DND-41 (cell line): ENCODE measurements around the gene TGFBR2.

Experiments
- ATAC-seq: fragments of 200-7000 bp; cut with Tn5 transposase; 3 replicates; pipeline ENCODE4 v1.9.1; 2021; ENCODE audit warnings: low read depth; ENCODE audit not compliant: insufficient read depth
- DNase-seq: peaks from one replicate; pipeline ENCODE4 v3.0.0-alpha.2; 2020
- H2AFZ ChIP-seq: 2 replicates; pipeline ENCODE4 v1.6.0; 2012; ENCODE audit warnings: low read depth, low read length
- H3K27ac ChIP-seq: 2 replicates; pipeline ENCODE4 v1.5.1; 2012; ENCODE audit warnings: low read length, inconsistent platforms
- H3K27me3 ChIP-seq: fragments of 200-600 bp; sonication (generic); 2 replicates; pipeline ENCODE4 v1.6.0; 2012; ENCODE audit warnings: low read length, mild to moderate bottlenecking, inconsistent platforms; ENCODE audit not compliant: insufficient read depth, poor library complexity
- H3K36me3 ChIP-seq: 2 replicates; pipeline ENCODE4 v1.5.1; 2012; ENCODE audit warnings: low read length, inconsistent platforms; ENCODE audit not compliant: insufficient read depth
- H3K4me1 ChIP-seq: 2 replicates; pipeline ENCODE4 v1.5.1; 2012; ENCODE audit warnings: mild to moderate bottlenecking, low read length; ENCODE audit not compliant: insufficient read depth
- H3K4me2 ChIP-seq: 2 replicates; pipeline ENCODE4 v1.6.0; 2012; ENCODE audit warnings: mild to moderate bottlenecking, moderate library complexity, low read length, inconsistent platforms; ENCODE audit not compliant: insufficient read depth
- H3K4me3 ChIP-seq, 2 experiments: fragments of 200-600 bp in 1 of 2; shearing (Covaris generic) in 1 of 2; 2 replicates each; pipeline ENCODE4 v1.5.1; 2012 to 2016; ENCODE audit warnings: inconsistent platforms in 2 of 2, low read length in 2 of 2, mild to moderate bottlenecking in 2 of 2, low read depth in 1 of 2, moderate library complexity in 1 of 2
- H3K79me2 ChIP-seq: 2 replicates; pipeline ENCODE4 v1.6.0; 2012; ENCODE audit warnings: low read length, inconsistent platforms; ENCODE audit not compliant: insufficient read depth
- H3K9ac ChIP-seq: 2 replicates; pipeline ENCODE4 v1.6.0; 2012; ENCODE audit warnings: low read depth, mild to moderate bottlenecking, inconsistent platforms, low read length, moderate library complexity
- H3K9me3 ChIP-seq: 2 replicates; pipeline ENCODE4 v1.5.1; 2012; ENCODE audit warnings: low read length, moderate library complexity, mild to moderate bottlenecking, inconsistent platforms; ENCODE audit not compliant: insufficient read depth, severe bottlenecking
- H4K20me1 ChIP-seq: 2 replicates; pipeline ENCODE4 v1.6.0; 2012; ENCODE audit warnings: low read length; ENCODE audit not compliant: insufficient read depth
- EZH2 ChIP-seq: IDR thresholded peaks from 3 replicates; pipeline ENCODE4 v1.6.1; 2012; ENCODE audit warnings: borderline replicate concordance, low read depth, mild to moderate bottlenecking, moderate library complexity, low read length, inconsistent platforms; ENCODE audit not compliant: severe bottlenecking
- TF ChIP-seq, protein P1 (sequence below): IDR thresholded peaks from 2 replicates; pipeline ENCODE4 v1.5.1; 2012; ENCODE audit warnings: borderline replicate concordance, low read length, moderate library complexity, mild to moderate bottlenecking; ENCODE audit not compliant: poor library complexity, severe bottlenecking; ENCODE audit errors: extremely low read depth

TGFBR2 gene

GRCh38 chr3:30682434-30683155, 76.2 kb downstream of the TGFBR2 start:
- Histone ChIP-seq H3K4me2 (no peak overlapping the region), H3K4me3 (no peak overlapping the region), H3K9me3 (no peaks in the 10 kb centered on the region), H3K36me3 (peaks cover 65% of the 10 kb centered on the region), H3K27me3 (no peaks in the 10 kb centered on the region), H3K4me1 (no peaks in the 10 kb centered on the region), H3K79me2 (peaks cover 3% of the 10 kb centered on the region; the same call in 1 of the 2 replicates), H3K9ac (no peak overlapping the region), H3K27ac (no peak overlapping the region), H4K20me1 (no peaks in the 10 kb centered on the region), H2AFZ (no peak overlapping the region)
- ATAC-seq (no peak), DNase-seq (no peak)
- TF ChIP-seq, protein P1, sequence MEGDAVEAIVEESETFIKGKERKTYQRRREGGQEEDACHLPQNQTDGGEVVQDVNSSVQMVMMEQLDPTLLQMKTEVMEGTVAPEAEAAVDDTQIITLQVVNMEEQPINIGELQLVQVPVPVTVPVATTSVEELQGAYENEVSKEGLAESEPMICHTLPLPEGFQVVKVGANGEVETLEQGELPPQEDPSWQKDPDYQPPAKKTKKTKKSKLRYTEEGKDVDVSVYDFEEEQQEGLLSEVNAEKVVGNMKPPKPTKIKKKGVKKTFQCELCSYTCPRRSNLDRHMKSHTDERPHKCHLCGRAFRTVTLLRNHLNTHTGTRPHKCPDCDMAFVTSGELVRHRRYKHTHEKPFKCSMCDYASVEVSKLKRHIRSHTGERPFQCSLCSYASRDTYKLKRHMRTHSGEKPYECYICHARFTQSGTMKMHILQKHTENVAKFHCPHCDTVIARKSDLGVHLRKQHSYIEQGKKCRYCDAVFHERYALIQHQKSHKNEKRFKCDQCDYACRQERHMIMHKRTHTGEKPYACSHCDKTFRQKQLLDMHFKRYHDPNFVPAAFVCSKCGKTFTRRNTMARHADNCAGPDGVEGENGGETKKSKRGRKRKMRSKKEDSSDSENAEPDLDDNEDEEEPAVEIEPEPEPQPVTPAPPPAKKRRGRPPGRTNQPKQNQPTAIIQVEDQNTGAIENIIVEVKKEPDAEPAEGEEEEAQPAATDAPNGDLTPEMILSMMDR, result no peak
- no peak for TF ChIP-seq EZH2

GRCh38 chr3:30683769-30684168, 77.4 kb downstream of the TGFBR2 start:
- H3K4me1 ChIP-seq, result no peaks in the 10 kb centered on the region
- DNase-seq (no peak), ATAC-seq (no peak)
- no peak overlapping the region for H3K27ac ChIP-seq
- H3K79me2 ChIP-seq, result peaks cover 3% of the 10 kb centered on the region; the same call in 1 of the 2 replicates
- H2AFZ ChIP-seq, result no peak overlapping the region
- no peak overlapping the region for H3K4me2 ChIP-seq
- H4K20me1 ChIP-seq, result no peaks in the 10 kb centered on the region
- no peaks in the 10 kb centered on the region for H3K9me3 ChIP-seq
- H3K36me3 ChIP-seq, result peaks cover 67% of the 10 kb centered on the region
- H3K9ac ChIP-seq, result no peak overlapping the region
- H3K4me3 ChIP-seq, result no peak overlapping the region
- TF ChIP-seq, protein P1, result no peak
- no peak for TF ChIP-seq EZH2
- no peaks in the 10 kb centered on the region for H3K27me3 ChIP-seq

DNA sequence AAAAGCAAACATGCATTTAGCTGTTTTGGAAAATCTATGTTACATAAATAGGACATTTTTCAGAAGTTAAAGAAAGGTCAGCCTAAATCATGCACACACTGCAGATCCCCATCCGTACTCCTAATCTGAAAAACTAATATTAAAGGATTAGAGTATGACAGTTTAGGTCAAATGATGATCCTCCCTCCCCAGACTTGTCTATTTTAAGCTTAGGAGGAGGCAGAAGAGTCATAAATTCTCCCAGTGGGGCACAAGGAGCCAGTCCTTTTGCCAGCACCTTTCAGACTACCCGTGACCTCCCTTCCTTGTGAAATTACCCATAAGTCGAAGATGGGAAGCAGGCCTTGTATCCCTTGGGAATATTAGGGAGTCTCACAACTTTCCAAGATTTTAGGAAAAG, 78.0 kb downstream of the TGFBR2 start:
- H2AFZ ChIP-seq, result no peak overlapping the region
- H3K9me3 ChIP-seq, result no peaks in the 10 kb centered on the region
- no peaks in the 10 kb centered on the region for H3K4me1 ChIP-seq
- TF ChIP-seq, protein P1, result no peak
- no peak for TF ChIP-seq EZH2
- no peak overlapping the region for H3K4me3 ChIP-seq
- H3K36me3 ChIP-seq, result peaks cover 67% of the 10 kb centered on the region
- H3K4me2 ChIP-seq, result no peak overlapping the region
- H3K27me3 ChIP-seq, result no peaks in the 10 kb centered on the region
- H3K27ac ChIP-seq, result no peak overlapping the region
- H3K9ac ChIP-seq, result no peak overlapping the region
- H4K20me1 ChIP-seq, result no peaks in the 10 kb centered on the region
- ATAC-seq (no peak), DNase-seq (no peak)
- peaks cover 3% of the 10 kb centered on the region; the same call in 1 of the 2 replicates for H3K79me2 ChIP-seq

- no peak for DNase-seq
- H3K27me3 ChIP-seq, result no peaks in the 10 kb centered on the region
- H3K9me3 ChIP-seq, result no peaks in the 10 kb centered on the region
- H3K4me3 ChIP-seq, result no peak overlapping the region
- H3K36me3 ChIP-seq, result peaks cover 71% of the 10 kb centered on the region
- no peaks in the 10 kb centered on the region for H4K20me1 ChIP-seq
- no peaks in the 10 kb centered on the region for H3K4me1 ChIP-seq
- TF ChIP-seq, protein P1, result no peak
- TF ChIP-seq EZH2, result no peak
- no peak overlapping the region for H3K4me2 ChIP-seq
- no peak overlapping the region for H3K27ac ChIP-seq
- H2AFZ ChIP-seq, result no peak overlapping the region
- no peak for ATAC-seq
- H3K9ac ChIP-seq, result no peak overlapping the region
- H3K79me2 ChIP-seq, result peaks cover 3% of the 10 kb centered on the region; the same call in 1 of the 2 replicates
Observed at GRCh38 chr3:30685267-30685667, 78.9 kb downstream of the TGFBR2 start.
